Activated T-helper 1 cell treated with Interleukin-2 at 50 U/mL for 16 hours (primary cell): ENCODE results near the gene DTX3L.

Source experiments
- DNase-seq: peaks from one replicate; pipeline ENCODE4 v3.0.0-alpha.2; 2020; ENCODE audit warnings: low read depth

The DTX3L gene

GRCh38 chr3:122606330-122606729 is 42.2 kb downstream of the DTX3L start:
- no peak for DNase-seq

GRCh38 chr3:122608916-122609315 is 44.8 kb downstream of the DTX3L start:
- DNase-seq, result no peak

GRCh38 chr3:122609798-122610559 is 45.8 kb downstream of the DTX3L start:
- DNase-seq, result no peak

- no peak for DNase-seq
Measured at GRCh38 chr3:122612696-122613095, 48.6 kb downstream of the DTX3L start.

GRCh38 chr3:122615303-122615702 is 51.2 kb downstream of the DTX3L start:
- DNase-seq, result no peak

GRCh38 chr3:122618614-122619013 is 54.5 kb downstream of the DTX3L start:
- no peak for DNase-seq

- DNase-seq, result no peak
Measured at GRCh38 chr3:122619040-122619439, 54.9 kb downstream of the DTX3L start.

- no peak for DNase-seq
Measured at GRCh38 chr3:122620399-122620798, 56.3 kb downstream of the DTX3L start.

- no peak for DNase-seq
Measured at GRCh38 chr3:122621112-122621511, 57.0 kb downstream of the DTX3L start.

GRCh38 chr3:122623031-122623829 is 59.1 kb downstream of the DTX3L start:
- no peak for DNase-seq
